ENCODE measurements around the gene PHACTR3.

DNA sequence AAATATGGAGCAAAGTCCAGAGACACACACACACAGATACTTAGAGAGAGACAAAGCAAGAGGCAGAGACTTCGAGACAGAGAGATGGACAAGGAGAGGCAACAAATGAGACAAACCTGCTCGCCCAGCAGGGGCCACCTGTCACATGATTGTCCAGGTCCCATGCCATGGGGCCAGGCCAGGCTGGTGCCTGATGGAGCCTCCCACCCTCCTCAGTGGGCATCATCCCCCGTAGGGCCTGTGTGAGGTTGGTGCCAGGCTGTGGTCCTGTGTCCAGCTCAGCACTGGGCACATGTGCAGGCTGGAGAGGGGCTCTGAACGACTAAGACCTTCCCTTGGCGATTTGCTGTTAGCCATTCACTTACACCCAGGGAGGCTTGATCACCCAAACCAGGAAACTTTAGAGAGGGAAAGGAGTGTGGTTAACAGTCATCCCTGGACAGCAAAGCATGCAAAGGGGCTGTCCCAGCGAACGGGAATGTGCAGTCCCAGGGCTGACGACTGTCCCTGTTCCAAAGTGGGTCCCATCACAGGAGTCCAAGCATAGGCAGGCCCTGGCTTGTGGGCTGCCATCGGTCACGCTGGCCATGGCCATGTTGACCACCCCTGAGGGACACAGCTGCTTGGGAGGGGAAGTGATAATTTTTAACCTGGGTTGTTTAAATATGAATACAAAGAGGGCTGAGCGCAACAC is 38.4 kb upstream of the PHACTR3 start:
- TF ChIP-seq, protein P1, sequence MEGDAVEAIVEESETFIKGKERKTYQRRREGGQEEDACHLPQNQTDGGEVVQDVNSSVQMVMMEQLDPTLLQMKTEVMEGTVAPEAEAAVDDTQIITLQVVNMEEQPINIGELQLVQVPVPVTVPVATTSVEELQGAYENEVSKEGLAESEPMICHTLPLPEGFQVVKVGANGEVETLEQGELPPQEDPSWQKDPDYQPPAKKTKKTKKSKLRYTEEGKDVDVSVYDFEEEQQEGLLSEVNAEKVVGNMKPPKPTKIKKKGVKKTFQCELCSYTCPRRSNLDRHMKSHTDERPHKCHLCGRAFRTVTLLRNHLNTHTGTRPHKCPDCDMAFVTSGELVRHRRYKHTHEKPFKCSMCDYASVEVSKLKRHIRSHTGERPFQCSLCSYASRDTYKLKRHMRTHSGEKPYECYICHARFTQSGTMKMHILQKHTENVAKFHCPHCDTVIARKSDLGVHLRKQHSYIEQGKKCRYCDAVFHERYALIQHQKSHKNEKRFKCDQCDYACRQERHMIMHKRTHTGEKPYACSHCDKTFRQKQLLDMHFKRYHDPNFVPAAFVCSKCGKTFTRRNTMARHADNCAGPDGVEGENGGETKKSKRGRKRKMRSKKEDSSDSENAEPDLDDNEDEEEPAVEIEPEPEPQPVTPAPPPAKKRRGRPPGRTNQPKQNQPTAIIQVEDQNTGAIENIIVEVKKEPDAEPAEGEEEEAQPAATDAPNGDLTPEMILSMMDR (IDR thresholded peaks at IDR 0.05) = no peak
- no peak for TF ChIP-seq RAD21 (conservative IDR thresholded peaks at IDR 0.05 in 1 of 2, IDR thresholded peaks at IDR 0.05 in 1 of 2)
- no peak for TF ChIP-seq PHF8 (IDR thresholded peaks at IDR 0.05; ENCODE audit: borderline replicate concordance, low read depth)
- no peak for TF ChIP-seq MAZ (IDR thresholded peaks at IDR 0.05; ENCODE audit: borderline replicate concordance, low read depth, low read length)
- no peak for TF ChIP-seq KDM1A (IDR thresholded peaks at IDR 0.05; ENCODE audit: low read depth)
- TF ChIP-seq ZFP36 (IDR thresholded peaks at IDR 0.05; ENCODE audit: borderline replicate concordance, partially characterized antibody) = no peak
- no peak for TF ChIP-seq EP300 (IDR thresholded peaks at IDR 0.05)
- TF ChIP-seq RNF2 (IDR thresholded peaks at IDR 0.05; ENCODE audit: borderline replicate concordance, low read depth) = no peak
- TF ChIP-seq, protein P2, sequence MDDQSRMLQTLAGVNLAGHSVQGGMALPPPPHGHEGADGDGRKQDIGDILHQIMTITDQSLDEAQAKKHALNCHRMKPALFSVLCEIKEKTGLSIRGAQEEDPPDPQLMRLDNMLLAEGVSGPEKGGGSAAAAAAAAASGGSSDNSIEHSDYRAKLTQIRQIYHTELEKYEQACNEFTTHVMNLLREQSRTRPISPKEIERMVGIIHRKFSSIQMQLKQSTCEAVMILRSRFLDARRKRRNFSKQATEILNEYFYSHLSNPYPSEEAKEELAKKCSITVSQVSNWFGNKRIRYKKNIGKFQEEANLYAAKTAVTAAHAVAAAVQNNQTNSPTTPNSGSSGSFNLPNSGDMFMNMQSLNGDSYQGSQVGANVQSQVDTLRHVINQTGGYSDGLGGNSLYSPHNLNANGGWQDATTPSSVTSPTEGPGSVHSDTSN (IDR thresholded peaks at IDR 0.05) = no peak
- no peak for TF ChIP-seq JUN (IDR thresholded peaks at IDR 0.05)
- TF ChIP-seq, protein P3, sequence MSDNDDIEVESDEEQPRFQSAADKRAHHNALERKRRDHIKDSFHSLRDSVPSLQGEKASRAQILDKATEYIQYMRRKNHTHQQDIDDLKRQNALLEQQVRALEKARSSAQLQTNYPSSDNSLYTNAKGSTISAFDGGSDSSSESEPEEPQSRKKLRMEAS (IDR thresholded peaks at IDR 0.05) = no peak
- TF ChIP-seq POLR2A (IDR thresholded peaks at IDR 0.05; ENCODE audit: low read length) = no peak

Measured in A549 (cell line).